IMR-90 (cell line): Measurements from ENCODE around the gene IGSF9B. TPM values are rescaled to one million over a fixed set of nuclear protein-coding genes. Genes with fewer than 3 reads are reported as not detected.

Experiments
- ATAC-seq: fragments of 200-7000 bp; cut with Tn5 transposase; 2 replicates; pipeline ENCODE4 v1.9.1; 2020; ENCODE audit warnings: low read depth, mild to moderate bottlenecking, moderate library complexity
- BruUV-seq: library from RNA; stranded (reverse); fragments of 400-500 nt; replicated peaks from 2 replicates; lab custom pipeline; 2021; lab: Mats Ljungman, UMichigan
- CTCF ChIA-PET: fragments of 300-600 bp; formaldehyde crosslinking; extraction: SDS; loops from one replicate; lab custom pipeline; 2021; ENCODE audit warnings: antibody characterized with exemption; lab: Yijun Ruan, JAX
- POLR2A ChIA-PET: fragments of 300-600 bp; sonication (Branson Sonifier 250); formaldehyde crosslinking; loops from one replicate; lab custom pipeline; 2022; ENCODE audit warnings: antibody characterized with exemption; ENCODE audit not compliant: unreplicated experiment; lab: Charles Lee
- DNase-seq: peaks from one replicate; pipeline ENCODE4 v3.0.0; 2013
- H2AFZ ChIP-seq: replicated peaks from 2 replicates; pipeline ENCODE3; 2013; ENCODE audit warnings: low read length, mild to moderate bottlenecking; ENCODE audit not compliant: poor library complexity
- H2AK5ac ChIP-seq: 2 replicates; pipeline ENCODE4 v1.6.1; 2013; ENCODE audit warnings: low read depth, low read length, inconsistent platforms
- H2AK9ac ChIP-seq: replicated peaks from 2 replicates; pipeline ENCODE3; 2013; ENCODE audit warnings: mild to moderate bottlenecking, low read depth, low read length, moderate library complexity; ENCODE audit not compliant: poor library complexity
- H2BK120ac ChIP-seq: 2 replicates; pipeline ENCODE4 v1.6.1; 2013; ENCODE audit warnings: low read depth, low read length, inconsistent platforms
- H2BK15ac ChIP-seq: 3 replicates; pipeline ENCODE4 v1.6.1; 2013; ENCODE audit warnings: low read depth, low read length, inconsistent platforms
- H2BK20ac ChIP-seq: 2 replicates; pipeline ENCODE4 v1.6.1; 2013; ENCODE audit warnings: low read depth, mild to moderate bottlenecking, inconsistent platforms, low read length, moderate library complexity
- H2BK5ac ChIP-seq: 2 replicates; pipeline ENCODE4 v1.6.1; 2013; ENCODE audit warnings: mild to moderate bottlenecking, low read depth, low read length, inconsistent platforms; ENCODE audit not compliant: poor library complexity, severe bottlenecking
- H3K14ac ChIP-seq: replicated peaks from 2 replicates; pipeline ENCODE4 v1.6.1; 2013; ENCODE audit warnings: low read depth, low read length, inconsistent platforms
- H3K18ac ChIP-seq: 2 replicates; pipeline ENCODE4 v1.6.1; 2013; ENCODE audit warnings: low read depth, low read length, control low read depth
- H3K23ac ChIP-seq: 2 replicates; pipeline ENCODE4 v1.6.1; 2013; ENCODE audit warnings: low read depth, low read length, inconsistent platforms
- H3K27ac ChIP-seq: 2 replicates; pipeline ENCODE4 v1.5.1; 2013; ENCODE audit warnings: mild to moderate bottlenecking, control low read depth, low read length; ENCODE audit not compliant: insufficient read depth
- H3K27me3 ChIP-seq: 2 replicates; pipeline ENCODE4 v1.6.1; 2013; ENCODE audit warnings: low read length; ENCODE audit not compliant: control insufficient read depth, insufficient read depth
- H3K36me3 ChIP-seq: 2 replicates; pipeline ENCODE4 v1.6.1; 2013; ENCODE audit warnings: low read length, mixed read lengths; ENCODE audit not compliant: control insufficient read depth, insufficient read depth
- H3K4ac ChIP-seq: 2 replicates; pipeline ENCODE4 v1.6.1; 2013; ENCODE audit warnings: low read depth, low read length, inconsistent platforms
- H3K4me1 ChIP-seq: 2 replicates; pipeline ENCODE4 v1.6.1; 2013; ENCODE audit warnings: low read length, mixed read lengths; ENCODE audit not compliant: control insufficient read depth, insufficient read depth
- H3K4me2 ChIP-seq: 2 replicates; pipeline ENCODE4 v1.6.1; 2013; ENCODE audit warnings: low read depth, mild to moderate bottlenecking, control low read depth, low read length, moderate library complexity
- H3K4me3 ChIP-seq: 2 replicates; pipeline ENCODE4 v1.5.1; 2013; ENCODE audit warnings: low read depth, mild to moderate bottlenecking, control low read depth, low read length, moderate library complexity; ENCODE audit not compliant: insufficient read depth
- H3K56ac ChIP-seq: 2 replicates; pipeline ENCODE4 v1.6.1; 2013; ENCODE audit warnings: low read length, inconsistent platforms; ENCODE audit not compliant: insufficient read depth; ENCODE audit errors: extremely low read depth
- H3K79me1 ChIP-seq, 2 experiments: 2 replicates each; pipeline ENCODE4 v1.6.1; 2013; ENCODE audit warnings: low read length in 2 of 2, inconsistent platforms in 1 of 2, low read depth in 1 of 2
- H3K9ac ChIP-seq: 2 replicates; pipeline ENCODE4 v1.6.1; 2013; ENCODE audit warnings: low read depth, low read length, control low read depth
- H3K9me1 ChIP-seq: 2 replicates; pipeline ENCODE4 v1.6.1; 2013; ENCODE audit warnings: low read length, inconsistent platforms; ENCODE audit not compliant: insufficient read depth
- H3K9me3 ChIP-seq: 2 replicates; pipeline ENCODE4 v1.6.1; 2013; ENCODE audit warnings: low read length; ENCODE audit not compliant: control insufficient read depth, insufficient read depth
- H4K20me1 ChIP-seq: 2 replicates; pipeline ENCODE4 v1.6.1; 2013; ENCODE audit warnings: low read length, inconsistent platforms; ENCODE audit not compliant: insufficient read depth
- H4K5ac ChIP-seq: 2 replicates; pipeline ENCODE4 v1.6.1; 2013; ENCODE audit warnings: mild to moderate bottlenecking, low read depth, low read length, control low read depth
- H4K8ac ChIP-seq, 2 experiments: 2 replicates each; pipeline ENCODE4 v1.6.1; 2013; ENCODE audit warnings: low read depth in 2 of 2, low read length in 2 of 2, control low read depth in 1 of 2, inconsistent platforms in 1 of 2
- H4K91ac ChIP-seq: 2 replicates; pipeline ENCODE4 v1.6.1; 2013; ENCODE audit warnings: low read depth, low read length, inconsistent platforms; ENCODE audit not compliant: insufficient read depth
- BHLHE40 ChIP-seq: fragments of 150-350 bp; IDR thresholded peaks from 2 replicates; pipeline ENCODE4 v1.6.1; 2016; ENCODE audit warnings: mild to moderate bottlenecking, low read depth, low read length
- CEBPB ChIP-seq: IDR thresholded peaks from 2 replicates; pipeline ENCODE4 v1.6.1; 2012; ENCODE audit warnings: low read depth, low read length, improper control_type of control experiment
- CHD1 ChIP-seq: IDR thresholded peaks from 2 replicates; pipeline ENCODE4 v1.6.1; 2012; ENCODE audit warnings: low read depth, low read length, improper control_type of control experiment
- FOS ChIP-seq: fragments of 150-350 bp; IDR thresholded peaks from 2 replicates; pipeline ENCODE4 v1.6.1; 2016; ENCODE audit warnings: low read depth, low read length
- MAFK ChIP-seq: IDR thresholded peaks from 2 replicates; pipeline ENCODE4 v1.6.1; 2012; ENCODE audit warnings: low read depth, low read length, improper control_type of control experiment
- MAZ ChIP-seq: IDR thresholded peaks from 2 replicates; pipeline ENCODE4 v1.6.1; 2012; ENCODE audit warnings: low read depth, mild to moderate bottlenecking, low read length, improper control_type of control experiment, moderate library complexity, borderline replicate concordance
- MXI1 ChIP-seq: IDR thresholded peaks from 2 replicates; pipeline ENCODE4 v1.6.1; 2012; ENCODE audit warnings: low read depth, mild to moderate bottlenecking, low read length, moderate library complexity, borderline replicate concordance
- NFE2L2 ChIP-seq: fragments of 150-350 bp; IDR thresholded peaks from 2 replicates; pipeline ENCODE4 v1.6.1; 2016; ENCODE audit warnings: low read depth, mild to moderate bottlenecking, low read length
- POLR2A ChIP-seq: IDR thresholded peaks from 2 replicates; pipeline ENCODE4 v1.6.1; 2012; ENCODE audit warnings: mild to moderate bottlenecking, low read depth, low read length
- RAD21 ChIP-seq: IDR thresholded peaks from 2 replicates; pipeline ENCODE4 v1.6.1; 2012; ENCODE audit warnings: low read length, improper control_type of control experiment
- RCOR1 ChIP-seq: IDR thresholded peaks from 2 replicates; pipeline ENCODE4 v1.6.1; 2012; ENCODE audit warnings: mild to moderate bottlenecking, low read length, improper control_type of control experiment; ENCODE audit not compliant: insufficient replicate concordance
- RFX5 ChIP-seq: IDR thresholded peaks from 2 replicates; pipeline ENCODE4 v1.8.0; 2012; ENCODE audit warnings: low read depth, mild to moderate bottlenecking, low read length, moderate library complexity
- SMC3 ChIP-seq: fragments of 150-350 bp; IDR thresholded peaks from 2 replicates; pipeline ENCODE4 v1.6.1; 2016; ENCODE audit warnings: low read depth, mild to moderate bottlenecking, antibody characterized with exemption, low read length, moderate library complexity
- WGBS, 2 experiments: methylation state at CpG; one replicate each; pipeline versions ENCODE4 v1.1.5 to v1.1.7; 2013; ENCODE audit warnings: missing lambda C conversion rate in 2 of 2; ENCODE audit not compliant: insufficient read length in 1 of 2; ENCODE audit errors: extremely low coverage in 2 of 2; 5-methylcytosine and 5-hydroxymethylcytosine counted together
- dilution Hi-C: fragments of 300-500 bp; cut with HindIII; formaldehyde crosslinking; loops from one replicate; pipeline ENCODE4 v1.14.3; 2018; ENCODE audit warnings: low sequenced_read_pairs; ENCODE audit not compliant: unreplicated experiment
- in situ Hi-C: fragments of 300-500 bp; cut with MboI; formaldehyde crosslinking; loops from 3 replicates; pipeline ENCODE4 v1.14.3; 2019; ENCODE audit warnings: low sequenced_read_pairs, inconsistent platforms, mixed read lengths
- intact Hi-C: fragments of 100-400 bp; cut with micrococcal nuclease; formaldehyde crosslinking; loops from 2 replicates; pipeline ENCODE4 v1.10.0; 2022
- polyA plus RNA-seq, 3 experiments: library from polyadenylated mRNA; depleted of rRNA; stranded (reverse); fragments of >200 nt; gene quantifications; 2 replicates each; pipeline ENCODE4 v1.2.3, GENCODE V29; 2012; ENCODE audit warnings: low replicate concordance in 1 of 3
- total RNA-seq: library from RNA; depleted of rRNA; stranded (reverse); fragments of >200 nt; gene quantifications from 2 replicates; pipeline ENCODE4 v1.2.3, GENCODE V29; 2012
- TF ChIP-seq, protein P1 (sequence below): fragments of 150-350 bp; IDR thresholded peaks from 2 replicates; pipeline ENCODE4 v1.6.1; 2016; ENCODE audit warnings: low read depth, mild to moderate bottlenecking, low read length, moderate library complexity, borderline replicate concordance
- TF ChIP-seq, protein P2 (sequence below): conservative IDR thresholded peaks from 2 replicates; pipeline ENCODE4 v1.5.1; 2012; ENCODE audit warnings: mild to moderate bottlenecking, low read depth, low read length, improper control_type of control experiment
- TF ChIP-seq, protein P3 (sequence below): fragments of 150-350 bp; IDR thresholded peaks from 2 replicates; pipeline ENCODE4 v1.6.1; 2017; ENCODE audit warnings: mild to moderate bottlenecking, antibody characterized with exemption, low read length, low read depth

IGSF9B gene
- total and polyA plus RNA-seq, 2 of the 4 experiments (the other 2 are of a cell fraction) = under 0.01 to 0.10 TPM

DNA sequence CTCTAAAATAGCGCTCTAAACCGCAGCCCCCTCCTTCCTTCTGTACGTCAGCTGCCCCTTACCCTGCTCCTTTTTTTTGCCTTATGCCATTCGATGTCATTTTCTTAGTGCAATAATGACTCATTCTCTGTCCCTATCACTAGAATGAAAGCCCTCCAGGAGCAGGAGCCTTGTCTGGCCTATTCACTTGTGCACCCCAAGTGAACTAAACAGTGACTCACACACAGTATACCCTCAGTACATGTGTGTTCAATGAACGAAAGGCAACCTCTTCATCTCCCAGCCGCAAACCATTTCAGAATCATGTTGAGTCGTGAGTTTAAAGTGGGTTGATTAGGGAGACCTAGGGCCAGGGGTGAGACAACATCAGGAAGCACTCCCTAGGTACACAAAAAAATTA lies 60.7 kb downstream of the IGSF9B start:
- no peak overlapping the region for H3K4me3 ChIP-seq
- ATAC-seq = no peak
- no TSS peak for BruUV-seq
- H4K8ac ChIP-seq = no peak overlapping the region
- intact Hi-C loops = no loop called here
- TF ChIP-seq, protein P1, sequence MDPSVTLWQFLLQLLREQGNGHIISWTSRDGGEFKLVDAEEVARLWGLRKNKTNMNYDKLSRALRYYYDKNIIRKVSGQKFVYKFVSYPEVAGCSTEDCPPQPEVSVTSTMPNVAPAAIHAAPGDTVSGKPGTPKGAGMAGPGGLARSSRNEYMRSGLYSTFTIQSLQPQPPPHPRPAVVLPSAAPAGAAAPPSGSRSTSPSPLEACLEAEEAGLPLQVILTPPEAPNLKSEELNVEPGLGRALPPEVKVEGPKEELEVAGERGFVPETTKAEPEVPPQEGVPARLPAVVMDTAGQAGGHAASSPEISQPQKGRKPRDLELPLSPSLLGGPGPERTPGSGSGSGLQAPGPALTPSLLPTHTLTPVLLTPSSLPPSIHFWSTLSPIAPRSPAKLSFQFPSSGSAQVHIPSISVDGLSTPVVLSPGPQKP = no peak
- TF ChIP-seq, protein P2, sequence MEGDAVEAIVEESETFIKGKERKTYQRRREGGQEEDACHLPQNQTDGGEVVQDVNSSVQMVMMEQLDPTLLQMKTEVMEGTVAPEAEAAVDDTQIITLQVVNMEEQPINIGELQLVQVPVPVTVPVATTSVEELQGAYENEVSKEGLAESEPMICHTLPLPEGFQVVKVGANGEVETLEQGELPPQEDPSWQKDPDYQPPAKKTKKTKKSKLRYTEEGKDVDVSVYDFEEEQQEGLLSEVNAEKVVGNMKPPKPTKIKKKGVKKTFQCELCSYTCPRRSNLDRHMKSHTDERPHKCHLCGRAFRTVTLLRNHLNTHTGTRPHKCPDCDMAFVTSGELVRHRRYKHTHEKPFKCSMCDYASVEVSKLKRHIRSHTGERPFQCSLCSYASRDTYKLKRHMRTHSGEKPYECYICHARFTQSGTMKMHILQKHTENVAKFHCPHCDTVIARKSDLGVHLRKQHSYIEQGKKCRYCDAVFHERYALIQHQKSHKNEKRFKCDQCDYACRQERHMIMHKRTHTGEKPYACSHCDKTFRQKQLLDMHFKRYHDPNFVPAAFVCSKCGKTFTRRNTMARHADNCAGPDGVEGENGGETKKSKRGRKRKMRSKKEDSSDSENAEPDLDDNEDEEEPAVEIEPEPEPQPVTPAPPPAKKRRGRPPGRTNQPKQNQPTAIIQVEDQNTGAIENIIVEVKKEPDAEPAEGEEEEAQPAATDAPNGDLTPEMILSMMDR = no peak
- TF ChIP-seq RAD21 (no peak), BHLHE40 (no peak), CEBPB (no peak), RFX5 (no peak), RCOR1 (no peak), CHD1 (no peak), POLR2A (no peak), SMC3 (no peak), NFE2L2 (no peak), MAFK (no peak), MXI1 (no peak), FOS (no peak), MAZ (no peak)
- TF ChIP-seq, protein P3, sequence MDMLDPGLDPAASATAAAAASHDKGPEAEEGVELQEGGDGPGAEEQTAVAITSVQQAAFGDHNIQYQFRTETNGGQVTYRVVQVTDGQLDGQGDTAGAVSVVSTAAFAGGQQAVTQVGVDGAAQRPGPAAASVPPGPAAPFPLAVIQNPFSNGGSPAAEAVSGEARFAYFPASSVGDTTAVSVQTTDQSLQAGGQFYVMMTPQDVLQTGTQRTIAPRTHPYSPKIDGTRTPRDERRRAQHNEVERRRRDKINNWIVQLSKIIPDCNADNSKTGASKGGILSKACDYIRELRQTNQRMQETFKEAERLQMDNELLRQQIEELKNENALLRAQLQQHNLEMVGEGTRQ = no peak
- no peak overlapping the region for H2BK20ac ChIP-seq
- no peaks in the 10 kb centered on the region for H4K20me1 ChIP-seq
- H3K18ac ChIP-seq = no peak overlapping the region
- no peak overlapping the region for H2AK9ac ChIP-seq
- no peak overlapping the region for H3K4ac ChIP-seq
- H2BK15ac ChIP-seq = no peak overlapping the region
- no peak overlapping the region for H2BK5ac ChIP-seq
- no peak overlapping the region for H3K4me2 ChIP-seq
- H4K5ac ChIP-seq = no peak overlapping the region
- no peak overlapping the region for H3K56ac ChIP-seq
- H2AK5ac ChIP-seq = no peak overlapping the region
- H3K9me1 ChIP-seq = no peaks in the 10 kb centered on the region
- ChIA-PET CTCF (no interaction called here), POLR2A (no interaction called here)
- in situ Hi-C loops = no loop called here
- DNase-seq = no peak
- no peak overlapping the region for H3K27ac ChIP-seq
- WGBS, 2 experiments = 53% methylated on average over 4 of the region's 7 CpGs; no CpG with 5 or more reads in 1 of the 2 experiments
- H3K14ac ChIP-seq = no peak overlapping the region
- H3K27me3 ChIP-seq = no peaks in the 10 kb centered on the region
- H2BK120ac ChIP-seq = no peak overlapping the region
- no peaks in the 10 kb centered on the region for H3K4me1 ChIP-seq
- H4K91ac ChIP-seq = no peak overlapping the region
- H3K9me3 ChIP-seq = peaks cover 45% of the 10 kb centered on the region
- H2AFZ ChIP-seq = no peak overlapping the region
- dilution Hi-C loops = no loop called here
- H3K23ac ChIP-seq = no peak overlapping the region
- no peak overlapping the region for H3K9ac ChIP-seq
- H3K36me3 ChIP-seq = no peaks in the 10 kb centered on the region
- no peaks in the 10 kb centered on the region for H3K79me1 ChIP-seq
